ENCODE measurements around the gene METTL14.

The METTL14 gene

DNA sequence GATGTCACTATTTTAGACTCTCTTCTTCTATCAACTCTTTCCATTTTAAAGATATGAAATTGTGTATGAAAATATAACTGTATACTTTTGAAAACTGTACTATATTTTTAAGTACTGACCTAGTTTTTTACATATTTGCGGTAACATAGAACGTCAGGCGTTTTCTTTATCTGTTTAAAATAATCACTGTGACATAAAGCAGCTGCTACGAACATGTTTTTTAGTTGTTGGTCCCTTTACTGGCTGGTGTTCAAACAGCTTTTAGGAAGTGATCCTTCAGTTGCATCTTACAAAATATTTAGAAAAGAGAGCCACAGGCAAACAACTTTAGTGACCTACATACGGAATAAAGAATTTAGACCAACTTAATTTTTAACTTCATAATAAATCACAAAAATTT lies 73.1 kb downstream of the METTL14 start:
- DNase-seq (ENCODE audit: low read depth in 2 of 2, low spot score in 1 of 2) = no peak

DNA sequence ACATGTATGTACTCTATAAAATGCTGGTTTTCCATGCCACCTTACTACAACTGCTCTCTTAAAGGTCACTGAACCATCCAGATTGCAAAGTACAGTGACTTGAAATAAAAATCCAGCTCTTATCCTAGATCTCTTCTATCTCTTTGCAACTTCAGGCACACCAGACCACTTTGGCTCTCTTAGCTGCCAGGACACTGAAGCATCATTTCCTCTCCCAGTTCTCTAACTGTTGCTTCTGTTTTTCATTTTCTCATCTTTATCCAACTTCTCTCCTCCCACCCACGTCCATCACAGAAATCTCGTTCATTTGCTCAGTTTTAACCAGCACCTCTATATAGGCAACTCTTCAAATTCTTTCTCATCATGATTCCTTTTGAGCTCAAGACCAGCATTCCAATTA lies 74.3 kb downstream of the METTL14 start:
- DNase-seq (ENCODE audit: low read depth in 2 of 2, low spot score in 1 of 2) = no peak

GRCh38 chr4:118760092-118760491 lies 74.9 kb downstream of the METTL14 start:
- DNase-seq (ENCODE audit: low read depth in 2 of 2, low spot score in 1 of 2) = no peak

GRCh38 chr4:118760493-118760892 lies 75.3 kb downstream of the METTL14 start:
- DNase-seq (ENCODE audit: low read depth in 2 of 2, low spot score in 1 of 2) = no peak

GRCh38 chr4:118761397-118762016 lies 76.3 kb downstream of the METTL14 start:
- DNase-seq (ENCODE audit: low read depth in 2 of 2, low spot score in 1 of 2) = no peak

GRCh38 chr4:118762155-118762554 lies 77.0 kb downstream of the METTL14 start:
- no peak for DNase-seq (ENCODE audit: low read depth in 2 of 2, low spot score in 1 of 2)

- DNase-seq (ENCODE audit: low read depth in 2 of 2, low spot score in 1 of 2) = no peak
Measured at GRCh38 chr4:118762730-118763477, 77.7 kb downstream of the METTL14 start.
